ENCODE data around the gene COPS7B.
A peak's percentile ranks its signal among the peaks of the same experiment; 100 is the strongest.

The COPS7B gene

GRCh38 chr2:231785822-231786176 is 446 bp upstream of the COPS7B start:
- DNase-seq (ENCODE audit: low spot score), result no peak

GRCh38 chr2:231786917-231787292 is 660 bp downstream of the COPS7B start:
- no peak for DNase-seq (ENCODE audit: low spot score)

DNA sequence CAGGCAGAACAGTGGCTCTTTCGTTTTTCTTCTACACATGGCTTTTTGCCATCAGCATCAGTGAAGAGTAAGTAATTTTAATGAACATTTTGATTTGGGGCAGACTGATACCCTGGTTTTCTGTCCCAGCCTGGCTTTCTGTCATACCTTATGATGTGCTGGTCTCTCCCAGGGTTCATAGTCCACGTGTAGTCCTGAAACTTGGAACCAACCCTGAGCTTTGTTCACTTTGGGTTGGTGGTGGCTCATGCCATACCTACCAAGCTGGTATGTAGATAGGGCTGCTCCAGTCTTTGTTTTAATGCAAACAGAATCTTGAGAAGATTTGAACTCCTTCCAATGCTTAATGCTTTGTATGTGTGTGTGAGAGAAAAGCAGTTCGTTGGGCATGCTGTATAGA is 4.9 kb downstream of the COPS7B start:
- no peak for DNase-seq (ENCODE audit: low spot score)

GRCh38 chr2:231794383-231794782 is 8.1 kb downstream of the COPS7B start:
- DNase-seq (ENCODE audit: low spot score), result no peak

DNA sequence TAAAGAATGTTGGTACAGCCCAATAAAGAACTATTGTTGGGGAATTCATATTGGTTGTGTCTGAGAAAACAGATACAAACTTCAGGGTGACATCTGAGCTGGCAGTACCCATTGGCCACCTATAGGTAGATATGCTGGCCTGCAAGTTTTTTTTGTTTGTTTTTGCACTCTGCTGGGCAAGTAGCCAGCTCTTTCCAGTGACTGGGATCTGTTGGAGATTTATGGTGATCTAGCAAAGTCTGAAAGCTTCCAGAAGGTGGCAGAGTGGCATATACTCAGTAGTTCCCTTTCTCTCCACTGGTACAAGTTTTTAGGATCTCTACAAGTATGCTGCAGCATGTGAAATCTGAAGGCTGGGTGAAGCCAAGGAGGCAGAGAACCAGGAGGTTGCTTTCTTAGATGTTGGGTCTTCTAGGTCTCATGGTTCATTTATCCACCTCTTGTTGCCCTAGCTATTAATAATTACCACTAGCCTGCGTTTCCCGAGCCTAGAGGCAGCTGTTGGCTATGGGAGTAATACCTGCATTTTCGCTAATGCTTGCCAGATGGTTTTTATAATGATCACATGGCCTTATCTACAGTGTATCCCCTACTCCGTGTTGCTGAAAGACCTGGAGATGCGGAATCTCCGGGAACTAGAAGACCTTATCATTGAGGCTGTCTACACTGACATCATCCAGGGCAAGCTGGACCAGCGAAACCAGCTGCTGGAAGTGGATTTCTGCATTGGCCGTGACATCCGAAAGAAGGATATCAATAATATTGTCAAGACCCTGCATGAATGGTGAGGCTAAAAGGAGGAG is 9.5 kb downstream of the COPS7B start:
- DNase-seq (ENCODE audit: low spot score), result peak; percentile 73

GRCh38 chr2:231800493-231801091 is 14.3 kb downstream of the COPS7B start:
- no peak for DNase-seq (ENCODE audit: low spot score)

GRCh38 chr2:231803501-231804138 is 17.4 kb downstream of the COPS7B start:
- no peak for DNase-seq (ENCODE audit: low spot score)

GRCh38 chr2:231807020-231807419 is 20.8 kb downstream of the COPS7B start:
- no peak for DNase-seq (ENCODE audit: low spot score)

DNA sequence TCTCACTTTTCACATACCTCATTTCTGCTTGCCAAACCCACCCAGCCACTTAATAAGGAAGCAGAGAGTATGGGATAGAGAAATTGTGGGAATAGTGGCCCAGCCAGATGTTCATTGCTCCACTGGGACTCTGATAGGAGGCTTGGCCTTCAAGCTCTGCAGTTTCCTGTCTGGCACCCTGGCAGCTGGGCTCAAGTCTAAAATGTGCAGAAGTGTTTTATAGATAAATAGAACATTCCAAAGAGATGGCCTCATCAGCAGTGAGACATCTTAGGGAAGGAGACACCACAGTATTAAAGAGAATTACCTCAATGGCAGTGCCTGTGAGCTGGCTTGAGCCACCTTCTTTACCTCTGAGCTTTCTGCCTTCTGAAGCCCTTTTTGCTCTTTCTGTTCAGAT is 24.7 kb downstream of the COPS7B start:
- DNase-seq (ENCODE audit: low spot score), result peak; percentile 4

DNA sequence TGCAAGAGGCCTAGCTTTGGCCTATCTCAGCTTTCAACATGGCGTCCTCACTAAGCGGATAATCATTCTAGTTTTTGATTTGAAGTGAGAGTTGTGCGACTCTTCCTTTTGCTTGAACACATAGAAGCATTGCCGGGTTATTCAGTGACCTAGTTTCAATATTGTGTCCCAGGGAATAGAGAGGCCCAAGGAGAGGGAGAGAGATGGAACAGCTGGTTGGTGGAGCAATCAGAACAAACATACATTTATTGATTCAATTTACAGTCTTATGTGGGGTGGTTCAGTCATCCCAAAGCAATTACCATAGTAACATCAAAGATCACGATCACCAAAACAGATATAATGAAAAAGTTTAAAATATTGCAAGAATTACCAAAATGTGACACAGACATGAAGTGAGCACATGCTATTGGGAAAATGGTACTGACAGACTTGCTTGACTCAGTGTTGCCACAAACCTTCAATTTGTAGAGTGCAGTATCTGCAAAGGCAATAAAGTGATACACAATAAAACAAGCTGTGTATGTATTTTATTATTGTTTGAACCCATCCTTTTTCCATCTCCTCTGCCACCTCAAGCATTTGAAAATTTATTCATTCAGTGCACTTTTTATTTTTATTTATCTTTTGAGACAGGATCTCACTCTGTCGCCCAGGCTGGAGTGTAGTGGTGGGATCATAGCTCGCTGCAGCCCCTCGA is 30.2 kb downstream of the COPS7B start:
- DNase-seq (ENCODE audit: low spot score), result no peak

GRCh38 chr2:231819447-231820042 is 33.3 kb downstream of the COPS7B start:
- no peak for DNase-seq (ENCODE audit: low spot score)

- DNase-seq (ENCODE audit: low spot score), result no peak
These were observed 34.6 kb downstream of the COPS7B start for GRCh38 chr2:231820786-231821303.

- DNase-seq (ENCODE audit: low spot score), result no peak
These were observed 35.7 kb downstream of the COPS7B start for GRCh38 chr2:231821908-231822307.

DNA sequence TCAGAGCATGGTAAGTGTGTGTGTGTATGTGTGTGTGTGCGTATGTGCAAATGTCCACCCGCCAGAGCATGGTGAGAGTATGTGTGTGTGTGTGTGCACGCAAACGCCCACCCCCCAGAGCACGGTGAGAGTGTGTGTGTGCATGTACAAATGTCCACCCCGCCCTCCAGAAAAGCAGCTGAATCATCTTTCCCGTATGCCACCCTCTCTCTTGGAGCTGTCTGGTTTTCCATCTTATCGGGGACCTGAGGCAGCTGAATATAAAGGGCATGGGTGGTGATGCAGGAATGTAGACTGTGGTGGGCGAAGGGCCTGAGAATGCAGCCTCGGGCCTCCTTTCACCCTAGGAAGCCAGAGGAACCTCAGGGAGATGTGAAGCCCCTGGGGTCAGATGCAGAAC is 66.9 kb downstream of the COPS7B start:
- no peak for DNase-seq (ENCODE audit: low spot score)

- DNase-seq (ENCODE audit: low spot score), result no peak
These were observed 68.4 kb downstream of the COPS7B start for GRCh38 chr2:231854616-231855125.

DNA sequence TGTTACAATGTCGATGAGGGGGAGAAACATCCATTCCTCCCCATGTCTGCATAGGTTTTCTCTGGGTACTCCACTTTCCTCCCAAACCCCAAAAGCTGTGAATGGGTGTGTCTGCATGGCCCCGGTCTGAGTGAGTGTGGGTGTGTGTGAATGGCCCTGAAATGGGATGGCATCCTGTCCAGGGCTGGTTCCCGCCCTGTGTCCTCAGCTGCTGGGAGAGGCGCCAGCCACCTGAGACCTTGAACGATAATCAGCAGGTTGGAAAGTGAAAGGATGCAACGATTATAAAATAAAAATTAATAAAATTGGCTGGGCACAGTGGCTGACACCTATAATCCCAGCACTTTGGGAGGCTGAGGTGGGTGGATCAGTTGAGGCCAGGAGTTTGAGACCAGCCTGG is 70.7 kb downstream of the COPS7B start:
- DNase-seq (ENCODE audit: low spot score), result no peak

Measured in LoVo (cell line).